ENCODE data around the gene CFAP58.

DNA sequence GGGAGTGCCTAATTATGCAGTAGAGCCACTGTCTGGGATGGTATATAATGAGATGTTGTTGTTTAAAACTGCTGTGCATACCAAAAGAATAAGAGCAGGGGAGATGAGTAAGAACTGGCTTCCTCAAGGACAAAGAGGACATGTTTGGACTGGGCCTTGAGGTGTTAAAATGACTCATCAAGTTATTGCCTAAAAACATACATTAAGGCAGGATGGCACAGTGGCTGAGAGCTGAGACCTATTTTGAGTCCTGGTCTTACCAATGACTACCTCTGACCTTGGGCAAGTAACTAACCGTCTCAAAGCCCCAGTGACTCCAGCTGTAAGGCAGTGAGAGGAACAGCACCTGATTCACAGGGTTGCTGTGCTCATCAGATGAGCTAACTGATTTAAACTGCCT is 71.1 kb downstream of the CFAP58 start:
- no peak for TF ChIP-seq POLR2A (IDR thresholded peaks at IDR 0.05)
- TF ChIP-seq, protein P1, sequence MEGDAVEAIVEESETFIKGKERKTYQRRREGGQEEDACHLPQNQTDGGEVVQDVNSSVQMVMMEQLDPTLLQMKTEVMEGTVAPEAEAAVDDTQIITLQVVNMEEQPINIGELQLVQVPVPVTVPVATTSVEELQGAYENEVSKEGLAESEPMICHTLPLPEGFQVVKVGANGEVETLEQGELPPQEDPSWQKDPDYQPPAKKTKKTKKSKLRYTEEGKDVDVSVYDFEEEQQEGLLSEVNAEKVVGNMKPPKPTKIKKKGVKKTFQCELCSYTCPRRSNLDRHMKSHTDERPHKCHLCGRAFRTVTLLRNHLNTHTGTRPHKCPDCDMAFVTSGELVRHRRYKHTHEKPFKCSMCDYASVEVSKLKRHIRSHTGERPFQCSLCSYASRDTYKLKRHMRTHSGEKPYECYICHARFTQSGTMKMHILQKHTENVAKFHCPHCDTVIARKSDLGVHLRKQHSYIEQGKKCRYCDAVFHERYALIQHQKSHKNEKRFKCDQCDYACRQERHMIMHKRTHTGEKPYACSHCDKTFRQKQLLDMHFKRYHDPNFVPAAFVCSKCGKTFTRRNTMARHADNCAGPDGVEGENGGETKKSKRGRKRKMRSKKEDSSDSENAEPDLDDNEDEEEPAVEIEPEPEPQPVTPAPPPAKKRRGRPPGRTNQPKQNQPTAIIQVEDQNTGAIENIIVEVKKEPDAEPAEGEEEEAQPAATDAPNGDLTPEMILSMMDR (IDR thresholded peaks at IDR 0.05 in 4 of 5, conservative IDR thresholded peaks at IDR 0.05 in 1 of 5) = no peak
